Endothelial cell of umbilical vein (primary cell): ENCODE results near the gene HPS6. TPM values are rescaled to one million over a fixed set of nuclear protein-coding genes. Genes with fewer than 3 reads are reported as not detected.

ENCODE experiments used
- BruUV-seq: library from RNA; stranded (reverse); fragments of 400-500 nt; replicated peaks from 2 replicates; lab custom pipeline; 2021; lab: Mats Ljungman, UMichigan
- CTCF ChIA-PET: fragments of 300-600, 350-600 bp; sonication (Branson Sonifier 250); formaldehyde crosslinking; loops from one replicate; lab custom pipeline; 2021; ENCODE audit warnings: antibody characterized with exemption, inconsistent platforms; lab: Charles Lee
- POLR2A ChIA-PET: fragments of 300-600, 350-600 bp; sonication (Branson Sonifier 250); formaldehyde crosslinking; loops from one replicate; lab custom pipeline; 2021; ENCODE audit warnings: antibody characterized with exemption, inconsistent platforms; lab: Charles Lee
- DNase-seq: peaks from one replicate; pipeline ENCODE4 v3.0.0-alpha.2; 2011; ENCODE audit warnings: low read depth, low spot score
- FAIRE-seq: peaks from 2 replicates; lab custom pipeline; 2011; peaks lifted over from hg19 to GRCh38; lab: Jason Lieb, UNC
- H2AFZ ChIP-seq: 2 replicates; pipeline ENCODE4 v1.6.0; 2012; ENCODE audit warnings: low read depth, low read length, control low read depth, inconsistent platforms
- H3K27ac ChIP-seq: 2 replicates; pipeline ENCODE4 v1.5.1; 2011; ENCODE audit warnings: low read depth, mild to moderate bottlenecking, control low read depth, low read length, moderate library complexity; ENCODE audit not compliant: insufficient read depth
- H3K27me3 ChIP-seq, 2 experiments: 2 replicates each; pipeline versions ENCODE4 v1.6.0 to v1.6.1; 2011; ENCODE audit warnings: low read length in 2 of 2, mixed read lengths in 1 of 2; ENCODE audit not compliant: control insufficient read depth in 2 of 2, insufficient read depth in 2 of 2
- H3K36me3 ChIP-seq, 2 experiments: 2 replicates in 1 of 2; 3 replicates in 1 of 2; pipeline ENCODE4 v1.5.1; 2011; ENCODE audit warnings: low read length in 2 of 2, mild to moderate bottlenecking in 1 of 2, moderate library complexity in 1 of 2; ENCODE audit not compliant: control insufficient read depth in 2 of 2, insufficient read depth in 2 of 2; ENCODE audit errors: extremely low read depth in 1 of 2
- H3K4me1 ChIP-seq: 3 replicates; pipeline ENCODE4 v1.5.1; 2011; ENCODE audit warnings: mild to moderate bottlenecking, low read length; ENCODE audit not compliant: control insufficient read depth, insufficient read depth; ENCODE audit errors: extremely low read depth
- H3K4me2 ChIP-seq: 2 replicates; pipeline ENCODE4 v1.6.1; 2011; ENCODE audit warnings: low read length, control low read depth, mixed read lengths; ENCODE audit not compliant: insufficient read depth
- H3K4me3 ChIP-seq, 3 experiments: fragments of 200-600 bp in 1 of 3; sonication (generic), shearing (Covaris generic) in 1 of 3; replicated peaks in 1 of 3; 2 replicates each; pipeline ENCODE4 v1.5.1; 2011 to 2016; ENCODE audit warnings: control low read depth in 3 of 3, low read length in 3 of 3, mild to moderate bottlenecking in 2 of 3, inconsistent platforms in 1 of 3, low read depth in 1 of 3, moderate library complexity in 1 of 3; ENCODE audit not compliant: insufficient read depth in 1 of 3
- H3K79me2 ChIP-seq: 2 replicates; pipeline ENCODE4 v1.6.0; 2012; ENCODE audit warnings: low read length, inconsistent platforms; ENCODE audit not compliant: control insufficient read depth, insufficient read depth
- H3K9ac ChIP-seq: replicated peaks from 2 replicates; pipeline ENCODE3; 2011; ENCODE audit warnings: low read length, control low read depth; ENCODE audit not compliant: insufficient read depth; ENCODE audit errors: extremely low read depth
- H3K9me1 ChIP-seq: replicated peaks from 3 replicates; pipeline ENCODE4 v1.6.0; 2011; ENCODE audit warnings: mild to moderate bottlenecking, low read length; ENCODE audit not compliant: control insufficient read depth, insufficient read depth; ENCODE audit errors: extremely low read depth
- H3K9me3 ChIP-seq: replicated peaks from 2 replicates; pipeline ENCODE4 v1.5.1; 2012; ENCODE audit warnings: low read length, inconsistent platforms; ENCODE audit not compliant: control insufficient read depth, insufficient read depth
- H4K20me1 ChIP-seq: replicated peaks from 2 replicates; pipeline ENCODE3; 2011; ENCODE audit warnings: mild to moderate bottlenecking, low read length; ENCODE audit not compliant: control insufficient read depth, insufficient read depth; ENCODE audit errors: extremely low read depth
- CTCF ChIP-seq, 2 donors: IDR thresholded peaks; 1 replicate in 1 of 2; 2 replicates in 1 of 2; pipeline ENCODE4 v1.5.1; 2011; ENCODE audit warnings: low read length in 2 of 2, mild to moderate bottlenecking in 2 of 2, moderate library complexity in 2 of 2, control low read depth in 1 of 2, inconsistent platforms in 1 of 2, low read depth in 1 of 2; ENCODE audit not compliant: insufficient read depth in 1 of 2; ENCODE audit errors: extremely low read depth in 1 of 2
- EZH2 ChIP-seq: IDR thresholded peaks from 2 replicates; pipeline ENCODE4 v1.6.1; 2012; ENCODE audit warnings: borderline replicate concordance, low read depth, mild to moderate bottlenecking, moderate library complexity, low read length, inconsistent platforms; ENCODE audit not compliant: severe bottlenecking
- FOS ChIP-seq: IDR thresholded peaks from 2 replicates; pipeline ENCODE4 v1.6.1; 2011; ENCODE audit warnings: mild to moderate bottlenecking, low read length, moderate library complexity, borderline replicate concordance; ENCODE audit not compliant: insufficient read depth
- GATA2 ChIP-seq: IDR thresholded peaks from 2 replicates; pipeline ENCODE4 v1.7.0; 2011; ENCODE audit warnings: low read depth, mild to moderate bottlenecking, moderate library complexity, mixed read lengths, low read length; ENCODE audit not compliant: insufficient read length, insufficient read depth
- JUN ChIP-seq: IDR thresholded peaks from 2 replicates; pipeline ENCODE4 v1.6.1; 2011; ENCODE audit warnings: borderline replicate concordance, low read depth; ENCODE audit not compliant: insufficient read length, insufficient read depth
- MAX ChIP-seq: IDR thresholded peaks from 2 replicates; pipeline ENCODE4 v1.6.1; 2011; ENCODE audit not compliant: insufficient read depth, insufficient read length
- MYC ChIP-seq: IDR thresholded peaks from one replicate; pipeline ENCODE4 v1.6.1; 2011; ENCODE audit warnings: mild to moderate bottlenecking, low read depth, low read length
- POLR2A ChIP-seq: IDR thresholded peaks from 2 replicates; pipeline ENCODE4 v1.6.1; 2012; ENCODE audit warnings: low read depth, mild to moderate bottlenecking, control low read depth, low read length
- POLR2AphosphoS5 ChIP-seq: IDR thresholded peaks from 2 replicates; pipeline ENCODE4 v1.6.1; 2012; ENCODE audit warnings: low read depth, mild to moderate bottlenecking, control low read depth, low read length, moderate library complexity; ENCODE audit not compliant: insufficient read depth
- dilution Hi-C: fragments of 300-500 bp; cut with MboI; formaldehyde crosslinking; loops from one replicate; pipeline ENCODE4 v1.15.0; 2019; ENCODE audit warnings: low sequenced_read_pairs; ENCODE audit not compliant: extremely low pct_ligation_motif_present
- intact Hi-C: fragments of 100-400 bp; cut with micrococcal nuclease; formaldehyde crosslinking; loops from one replicate; pipeline ENCODE4 v1.10.0; 2022
- polyA plus RNA-seq, 4 experiments: library from polyadenylated mRNA; depleted of rRNA in 3 of 4; stranded (reverse) in 3 of 4; unstranded in 1 of 4; fragments of >200 nt; gene quantifications; 2 replicates each; pipeline versions ENCODE4 v1.2.1 to v1.2.3, GENCODE V29; 2011 to 2012; ENCODE audit warnings: missing spikeins in 1 of 4
- total RNA-seq: library from RNA; stranded (reverse); gene quantifications from 2 replicates; pipeline ENCODE4 v1.2.3, GENCODE V29; 2021

Gene HPS6
- total and polyA plus RNA-seq, 2 donors (not counting 3 experiments of a cell fraction or from before 2014, with no cell fraction given) = 9.3 to 18.5 TPM

DNA sequence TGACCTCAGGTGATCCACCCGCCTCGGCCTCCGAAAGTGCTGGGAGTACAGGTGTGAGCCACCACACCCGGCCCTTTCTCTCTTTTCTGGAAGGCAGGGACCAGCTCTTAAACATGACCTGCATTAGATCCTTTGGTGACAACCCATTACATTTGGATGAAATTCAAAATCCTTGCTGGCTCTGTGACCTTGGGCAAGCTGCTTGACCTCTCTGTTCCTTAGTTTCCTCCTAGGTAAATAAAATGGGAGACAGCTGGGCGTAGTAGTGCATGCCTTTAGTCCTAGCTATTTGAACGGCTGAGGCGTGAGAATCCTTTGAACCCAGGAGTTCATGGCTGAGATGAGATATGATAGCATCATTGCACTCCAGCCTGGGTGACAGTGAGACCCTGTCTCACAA, 31.3 kb downstream of the HPS6 start:
- H4K20me1 ChIP-seq = no peaks in the 10 kb centered on the region
- H3K9me3 ChIP-seq = no peaks in the 10 kb centered on the region
- no TSS peak for BruUV-seq
- H3K36me3 ChIP-seq = no peaks in the 10 kb centered on the region
- H3K9ac ChIP-seq = no peak overlapping the region
- intact Hi-C loops = no loop called here
- DNase-seq (no peak), FAIRE-seq (no peak)
- no peak overlapping the region for H3K4me3 ChIP-seq
- TF ChIP-seq CTCF (IDR thresholded peaks at IDR 0.05; ENCODE audit: extremely low read depth in 1 of 2, insufficient read depth in 1 of 2, low read depth in 1 of 2, low read length in 2 of 2) (no peak), MAX (no peak), POLR2AphosphoS5 (no peak), JUN (no peak), EZH2 (no peak), MYC (no peak), GATA2 (no peak), FOS (no peak), POLR2A (no peak)
- no peak overlapping the region for H2AFZ ChIP-seq
- CTCF ChIA-PET = interaction anchor here (1.5 kb wide), 1 partner anchor 24 kb away, joined by 4 read pairs; no protein-coding TSS in a partner anchor
- no peak overlapping the region for H3K4me2 ChIP-seq
- H3K79me2 ChIP-seq = no peaks in the 10 kb centered on the region
- no peaks in the 10 kb centered on the region for H3K27me3 ChIP-seq
- dilution Hi-C loops = no loop called here
- H3K4me1 ChIP-seq = no peaks in the 10 kb centered on the region
- H3K27ac ChIP-seq = no peak overlapping the region
- no peaks in the 10 kb centered on the region for H3K9me1 ChIP-seq
- POLR2A ChIA-PET = no interaction called here
